Mesothelial cell of epicardium (in vitro differentiated cells): ENCODE measurements around the gene ALOX5AP. TPM values are rescaled to one million over a fixed set of nuclear protein-coding genes. Genes with fewer than 3 reads are reported as not detected.

Experiments
- DNase-seq, 2 experiments: peaks; one replicate each; pipeline ENCODE4 v3.0.0; 2021; ENCODE audit warnings: low spot score in 2 of 2; ENCODE audit not compliant: unreplicated experiment in 2 of 2
- H3K27ac Mint-ChIP-seq: 2 replicates; pipeline ENCODE4 v1.8.0; 2021; ENCODE audit warnings: mixed read lengths
- H3K27me3 Mint-ChIP-seq: 2 replicates; pipeline ENCODE4 v1.8.0; 2021; ENCODE audit warnings: low read depth, mixed read lengths
- H3K36me3 Mint-ChIP-seq: 2 replicates; pipeline ENCODE4 v1.8.0; 2021; ENCODE audit warnings: mixed read lengths
- H3K4me1 Mint-ChIP-seq: 2 replicates; pipeline ENCODE4 v1.8.0; 2021; ENCODE audit warnings: mixed read lengths
- H3K4me3 Mint-ChIP-seq: 2 replicates; pipeline ENCODE4 v1.8.0; 2021; ENCODE audit warnings: mild to moderate bottlenecking, moderate library complexity, mixed read lengths
- H3K9me3 Mint-ChIP-seq: 2 replicates; pipeline ENCODE4 v1.8.0; 2021; ENCODE audit warnings: mixed read lengths
- total RNA-seq: library from RNA; stranded (reverse); gene quantifications from 3 replicates; pipeline ENCODE4 v1.2.1, GENCODE V29; 2021
- TF ChIP-seq, protein P1 (sequence below): fragments of 200-600 bp; sonication (generic); IDR thresholded peaks from one replicate; pipeline ENCODE4 v1.5.0; 2021; ENCODE audit warnings: antibody characterized with exemption; ENCODE audit not compliant: unreplicated experiment

The ALOX5AP gene
- 0.25 TPM in 2 of 3 replicates, not detected in the other for total RNA-seq

DNA sequence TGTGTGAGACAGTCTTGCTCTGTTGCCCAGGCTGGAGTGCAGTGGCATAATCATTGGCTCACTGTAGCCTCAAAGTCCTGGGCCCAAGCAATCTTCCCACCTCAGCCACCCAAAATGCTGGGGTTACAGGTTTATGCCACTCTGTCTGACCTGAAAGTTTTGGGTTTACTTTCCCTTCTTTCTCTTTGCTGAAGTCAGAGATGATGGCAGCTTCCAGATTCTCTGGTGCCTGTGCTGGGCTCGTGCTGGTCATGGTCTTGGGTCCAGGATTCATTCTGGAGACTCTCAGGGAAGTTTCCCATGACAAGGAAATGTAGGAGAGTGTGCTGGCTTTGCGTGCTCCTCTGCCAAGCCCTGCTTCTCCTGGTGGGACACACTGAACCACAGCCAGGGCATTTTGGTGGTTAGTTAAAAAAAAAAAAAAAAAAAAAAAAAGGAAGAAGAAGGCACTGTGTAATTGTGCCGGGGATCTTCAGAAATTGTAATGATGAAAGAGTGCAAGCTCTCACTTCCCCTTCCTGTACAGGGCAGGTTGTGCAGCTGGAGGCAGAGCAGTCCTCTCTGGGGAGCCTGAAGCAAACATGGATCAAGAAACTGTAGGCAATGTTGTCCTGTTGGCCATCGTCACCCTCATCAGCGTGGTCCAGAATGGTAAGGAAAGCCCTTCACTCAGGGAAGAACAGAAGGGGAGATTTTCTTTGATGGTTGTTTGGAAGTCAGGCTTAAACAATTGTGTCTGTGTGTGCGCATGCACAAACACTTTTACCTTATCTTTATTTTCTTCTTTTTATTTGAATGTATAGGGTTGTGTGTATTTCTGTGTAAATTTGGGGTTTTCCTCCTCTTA, at the start of gene ALOX5AP:
Gene ALOX5AP (plus strand): TSS at position 519 of the 847 bp plus-strand sequence. CDS start 63 bp downstream, at position 582.
- DNase-seq, result no peak
- Mint-ChIP-seq H3K4me3 (no peak within 1 kb of the TSS), H3K4me1 (peaks cover 27% of the 10 kb centered on the region), H3K9me3 (no peaks in the 10 kb centered on the region), H3K36me3 (no peaks in the 10 kb centered on the region), H3K27ac (peak within 1 kb of the TSS; percentile 13), H3K27me3 (peaks cover 27% of the 10 kb centered on the region)
- TF ChIP-seq, protein P1, sequence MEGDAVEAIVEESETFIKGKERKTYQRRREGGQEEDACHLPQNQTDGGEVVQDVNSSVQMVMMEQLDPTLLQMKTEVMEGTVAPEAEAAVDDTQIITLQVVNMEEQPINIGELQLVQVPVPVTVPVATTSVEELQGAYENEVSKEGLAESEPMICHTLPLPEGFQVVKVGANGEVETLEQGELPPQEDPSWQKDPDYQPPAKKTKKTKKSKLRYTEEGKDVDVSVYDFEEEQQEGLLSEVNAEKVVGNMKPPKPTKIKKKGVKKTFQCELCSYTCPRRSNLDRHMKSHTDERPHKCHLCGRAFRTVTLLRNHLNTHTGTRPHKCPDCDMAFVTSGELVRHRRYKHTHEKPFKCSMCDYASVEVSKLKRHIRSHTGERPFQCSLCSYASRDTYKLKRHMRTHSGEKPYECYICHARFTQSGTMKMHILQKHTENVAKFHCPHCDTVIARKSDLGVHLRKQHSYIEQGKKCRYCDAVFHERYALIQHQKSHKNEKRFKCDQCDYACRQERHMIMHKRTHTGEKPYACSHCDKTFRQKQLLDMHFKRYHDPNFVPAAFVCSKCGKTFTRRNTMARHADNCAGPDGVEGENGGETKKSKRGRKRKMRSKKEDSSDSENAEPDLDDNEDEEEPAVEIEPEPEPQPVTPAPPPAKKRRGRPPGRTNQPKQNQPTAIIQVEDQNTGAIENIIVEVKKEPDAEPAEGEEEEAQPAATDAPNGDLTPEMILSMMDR, result no peak

DNA sequence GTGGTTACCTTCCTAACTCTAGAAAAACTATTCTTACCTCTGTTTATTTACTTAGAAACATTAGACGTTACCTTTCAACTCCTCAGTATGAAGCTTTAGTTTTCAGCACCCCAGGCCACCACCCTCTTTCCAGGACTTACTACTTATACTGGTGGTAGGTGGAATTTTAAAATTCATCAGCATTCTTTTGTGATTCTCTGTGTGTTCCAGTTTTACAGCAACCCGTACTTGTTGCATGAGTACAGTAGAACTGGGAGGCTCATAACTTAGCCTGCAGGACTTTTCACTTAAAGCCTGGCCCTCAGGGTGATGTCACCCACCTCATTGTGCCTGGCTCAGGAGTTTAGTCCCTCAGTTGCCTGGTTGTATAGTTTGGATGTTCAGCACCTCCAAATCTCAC, 49.4 kb upstream of the ALOX5AP start:
- TF ChIP-seq, protein P1, result no peak
- Mint-ChIP-seq H3K36me3 (no peaks in the 10 kb centered on the region), H3K4me1 (peaks cover 9% of the 10 kb centered on the region)

DNA sequence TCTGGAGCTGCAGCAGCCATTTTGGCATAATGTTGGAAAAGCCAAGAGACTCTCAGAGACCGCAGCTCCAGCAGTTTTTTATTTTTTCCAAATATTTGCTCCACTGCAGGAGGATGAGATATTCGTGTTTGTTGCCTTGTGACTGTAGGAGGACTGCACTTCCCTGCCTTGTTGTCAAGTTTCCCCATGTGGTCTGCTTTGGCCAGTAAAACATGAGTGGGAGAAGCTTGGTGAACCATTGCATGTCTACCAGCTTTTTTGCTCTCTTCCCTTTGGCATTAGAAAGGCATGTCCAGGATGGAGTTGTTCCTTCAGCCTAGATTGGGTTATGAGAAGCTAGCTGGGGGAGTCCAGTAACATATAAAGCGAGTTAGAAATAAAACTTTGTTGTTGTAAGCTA, 47.7 kb upstream of the ALOX5AP start:
- Mint-ChIP-seq H3K27ac (no peak overlapping the region), H3K36me3 (no peaks in the 10 kb centered on the region), H3K4me3 (no peak overlapping the region), H3K27me3 (no peaks in the 10 kb centered on the region), H3K9me3 (peaks cover 9% of the 10 kb centered on the region), H3K4me1 (peaks cover 3% of the 10 kb centered on the region)
- DNase-seq, result no peak
- TF ChIP-seq, protein P1, result no peak

More for the DNA sequence above, 49.4 kb upstream of the ALOX5AP start:
- Mint-ChIP-seq H3K4me3 (no peak overlapping the region), H3K27ac (no peak overlapping the region), H3K27me3 (no peaks in the 10 kb centered on the region), H3K9me3 (peaks cover 9% of the 10 kb centered on the region)
- DNase-seq, result no peak

DNA sequence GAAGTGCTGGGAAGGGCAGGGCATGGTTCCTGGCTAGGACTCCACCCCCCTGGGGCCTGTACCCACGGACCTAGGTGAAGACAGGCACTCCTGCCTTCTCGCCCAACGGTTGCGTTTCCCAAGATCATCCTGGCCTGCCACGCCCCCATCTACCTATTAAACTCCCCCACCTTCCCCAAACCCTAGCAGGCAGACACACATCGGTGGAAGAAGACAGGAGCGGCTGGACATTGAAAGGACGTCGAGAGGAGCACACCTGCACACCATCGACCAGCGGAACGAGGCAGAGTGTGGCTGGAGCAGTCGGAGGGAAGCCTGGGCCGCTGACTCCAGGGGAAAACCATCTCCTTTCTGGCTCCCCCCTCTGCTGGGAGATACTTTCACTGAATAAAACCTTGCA, 45.6 kb upstream of the ALOX5AP start:
- no peak overlapping the region for H3K27ac Mint-ChIP-seq
- TF ChIP-seq, protein P1, result no peak
- H3K36me3 Mint-ChIP-seq, result no peaks in the 10 kb centered on the region
- H3K4me1 Mint-ChIP-seq, result no peaks in the 10 kb centered on the region
- H3K27me3 Mint-ChIP-seq, result no peaks in the 10 kb centered on the region
- H3K9me3 Mint-ChIP-seq, result peaks cover 18% of the 10 kb centered on the region
- no peak overlapping the region for H3K4me3 Mint-ChIP-seq
- DNase-seq, result no peak

DNA sequence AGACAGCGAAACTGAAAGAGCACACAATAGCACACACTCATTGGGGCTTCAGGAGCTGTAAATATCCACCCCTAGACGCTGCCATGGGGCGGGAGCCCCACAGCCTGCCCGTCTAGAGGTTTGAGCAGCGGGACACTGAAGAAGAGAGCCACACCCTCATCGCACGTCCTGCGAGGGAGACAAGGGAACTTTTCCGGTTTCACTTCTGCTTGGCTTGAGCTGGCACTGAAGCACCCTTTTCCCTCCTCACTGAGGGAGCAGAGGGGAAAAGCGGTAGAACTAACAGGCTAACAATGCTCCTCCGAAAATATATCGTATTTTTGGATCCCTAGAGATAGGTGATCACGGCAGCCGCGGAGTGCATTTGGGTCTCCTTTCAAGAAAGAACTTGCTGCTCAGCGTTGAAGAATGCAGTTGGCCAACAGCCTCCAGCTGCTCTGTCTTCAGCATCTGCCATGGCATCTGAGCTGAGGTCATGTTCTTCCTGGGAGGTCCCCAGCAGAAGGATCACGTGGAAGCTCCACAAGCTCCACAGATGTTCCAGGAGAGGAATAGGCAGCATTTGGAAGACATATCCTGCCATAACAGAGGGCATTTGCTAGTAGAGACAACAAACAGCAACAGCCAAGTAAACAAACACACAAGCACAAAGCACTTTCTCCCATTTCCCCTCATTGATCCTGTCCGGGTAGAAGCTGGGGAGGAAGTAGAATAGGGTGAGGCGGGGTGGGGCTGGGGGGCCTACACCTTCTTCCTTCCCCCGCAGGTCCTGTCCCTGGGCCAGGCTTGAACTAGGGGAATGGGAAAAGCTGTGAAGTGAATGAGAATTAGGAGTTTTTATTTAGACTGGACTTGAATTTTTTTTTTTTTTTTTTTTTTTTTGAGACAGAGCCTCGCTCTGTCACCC, 44.8 kb upstream of the ALOX5AP start:
- Mint-ChIP-seq H3K27ac (peak overlapping the region; percentile 5), H3K4me3 (peak overlapping the region; percentile 2), H3K36me3 (no peaks in the 10 kb centered on the region), H3K27me3 (no peaks in the 10 kb centered on the region), H3K9me3 (peaks cover 18% of the 10 kb centered on the region), H3K4me1 (peaks cover 3% of the 10 kb centered on the region)
- DNase-seq, result no peak
- TF ChIP-seq, protein P1, result no peak
